ENCODE measurements around the gene ZNRD2. TPM values are rescaled to one million over a fixed set of nuclear protein-coding genes. Genes with fewer than 3 reads are reported as not detected.

ZNRD2 gene
- polyA plus RNA-seq, 1 experiment: 73.3 TPM

- TF ChIP-seq CTCF (IDR thresholded peaks at IDR 0.05; ENCODE audit: insufficient read depth, low read depth, low read length): no peak
- H3K4me3 ChIP-seq (ENCODE audit: low read depth, low read length): no peak overlapping the region
- no peak for DNase-seq (ENCODE audit: low read depth)
- ChIA-PET CTCF (interaction anchor here (1.0 to 3.4 kb wide), 3 partner anchors 13 to 19 kb away, joined by 6 to 26 read pairs (median 25); partner anchors contain the start of gene FAM89B), POLR2A (no interaction called here)
- peaks cover 30% of the 10 kb centered on the region for H3K36me3 ChIP-seq (ENCODE audit: control insufficient read depth, insufficient read depth, low read length)
- no peaks in the 10 kb centered on the region for H3K27me3 ChIP-seq (ENCODE audit: control insufficient read depth, insufficient read depth, low read length)
Observed at GRCh38 chr11:65554057-65554818, 16.0 kb upstream of the ZNRD2 start.

- TF ChIP-seq CTCF (IDR thresholded peaks at IDR 0.05; ENCODE audit: insufficient read depth, low read depth, low read length): no peak
- Histone ChIP-seq H3K36me3 (ENCODE audit: control insufficient read depth, insufficient read depth, low read length) (peaks cover 29% of the 10 kb centered on the region), H3K27me3 (ENCODE audit: control insufficient read depth, insufficient read depth, low read length) (no peaks in the 10 kb centered on the region), H3K4me3 (ENCODE audit: low read depth, low read length) (peak overlapping the region; percentile 12; the same call in 1 of the 2 replicates)
- ChIA-PET POLR2A (interaction anchor here (0.6 kb wide), 1 partner anchor 21 kb away, joined by 3 read pairs; the partner anchor contains the start of gene EHBP1L1), CTCF (interaction anchor here (0.6 to 3.4 kb wide), 4 partner anchors 14 to 55 kb away, joined by 3 to 26 read pairs (median 6); partner anchors contain the start of gene FAM89B)
- no peak for DNase-seq (ENCODE audit: low read depth)
Observed at GRCh38 chr11:65554842-65555430, 15.3 kb upstream of the ZNRD2 start.

GRCh38 chr11:65555693-65556231 is 14.5 kb upstream of the ZNRD2 start:
- ChIA-PET CTCF (interaction anchor here (0.6 to 3.4 kb wide), 4 partner anchors 15 to 56 kb away, joined by 3 to 26 read pairs (median 6); partner anchors contain the start of gene FAM89B), POLR2A (interaction anchor here (0.6 kb wide), 1 partner anchor 20 kb away, joined by 3 read pairs; the partner anchor contains the start of gene EHBP1L1)
- Histone ChIP-seq H3K4me3 (ENCODE audit: low read depth, low read length) (peak overlapping the region; percentile 12), H3K27me3 (ENCODE audit: control insufficient read depth, insufficient read depth, low read length) (no peaks in the 10 kb centered on the region), H3K36me3 (ENCODE audit: control insufficient read depth, insufficient read depth, low read length) (peaks cover 27% of the 10 kb centered on the region)
- peak; percentile 80 for DNase-seq (ENCODE audit: low read depth)
- TF ChIP-seq CTCF (IDR thresholded peaks at IDR 0.05; ENCODE audit: insufficient read depth, low read depth, low read length): no peak

GRCh38 chr11:65556470-65557279 is 13.6 kb upstream of the ZNRD2 start:
- peak overlapping the region; percentile 70 for H3K4me3 ChIP-seq (ENCODE audit: low read depth, low read length)
- CTCF ChIA-PET: interaction anchor here (0.8 to 3.4 kb wide), 5 partner anchors 12 to 240 kb away, joined by 3 to 26 read pairs (median 3); no protein-coding TSS in a partner anchor
- no peak for DNase-seq (ENCODE audit: low read depth)
- H3K27me3 ChIP-seq (ENCODE audit: control insufficient read depth, insufficient read depth, low read length): no peaks in the 10 kb centered on the region
- POLR2A ChIA-PET: interaction anchor here (0.6 to 1.0 kb wide), 3 partner anchors 105 to 342 kb away, joined by 3 read pairs; no protein-coding TSS in a partner anchor
- H3K36me3 ChIP-seq (ENCODE audit: control insufficient read depth, insufficient read depth, low read length): peaks cover 18% of the 10 kb centered on the region
- TF ChIP-seq CTCF (IDR thresholded peaks at IDR 0.05; ENCODE audit: insufficient read depth, low read depth, low read length): no peak

All from BJ (cell line).